A549 (cell line): ENCODE data around the gene RAB39B.

Experiments used
- JUNB ChIP-seq: fragments of >200 bp; sonication (Bioruptor Twin); formaldehyde crosslinking; IDR thresholded peaks from 2 replicates; pipeline ENCODE4 v1.6.1; 2016
- NR3C1 ChIP-seq: fragments of >200 bp; sonication (Bioruptor Twin); formaldehyde crosslinking; IDR thresholded peaks from 3 replicates; pipeline ENCODE4 v1.6.1; 2017
- TF ChIP-seq, protein P1 (sequence below): fragments of >200 bp; sonication (Bioruptor Twin); formaldehyde crosslinking; IDR thresholded peaks from 3 replicates; pipeline ENCODE4 v1.5.1; 2016
- TF ChIP-seq, protein P2 (sequence below): fragments of >200 bp; sonication (Bioruptor Twin); formaldehyde crosslinking; IDR thresholded peaks from 3 replicates; pipeline ENCODE4 v1.6.1; 2016

DNA sequence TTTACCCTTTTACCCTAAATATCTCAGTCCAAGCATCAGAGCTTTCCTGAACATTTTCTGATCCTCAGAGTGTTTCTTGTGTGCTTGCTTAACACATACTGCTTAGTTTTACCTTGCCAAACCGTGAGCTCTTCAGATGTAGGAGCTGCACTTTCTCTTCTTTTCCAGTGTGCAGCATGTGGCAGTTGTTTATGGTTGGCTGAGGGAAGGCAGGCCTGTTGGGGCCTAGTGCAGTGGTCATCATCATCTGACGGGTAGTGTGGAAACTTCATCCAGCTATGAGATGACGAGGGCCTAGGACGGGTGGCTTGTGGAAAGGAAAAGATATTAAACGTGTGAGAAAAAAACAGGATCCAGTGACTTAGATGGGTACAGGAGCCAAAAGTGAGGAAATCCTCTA is 26.6 kb downstream of the RAB39B start:
- TF ChIP-seq, protein P1, sequence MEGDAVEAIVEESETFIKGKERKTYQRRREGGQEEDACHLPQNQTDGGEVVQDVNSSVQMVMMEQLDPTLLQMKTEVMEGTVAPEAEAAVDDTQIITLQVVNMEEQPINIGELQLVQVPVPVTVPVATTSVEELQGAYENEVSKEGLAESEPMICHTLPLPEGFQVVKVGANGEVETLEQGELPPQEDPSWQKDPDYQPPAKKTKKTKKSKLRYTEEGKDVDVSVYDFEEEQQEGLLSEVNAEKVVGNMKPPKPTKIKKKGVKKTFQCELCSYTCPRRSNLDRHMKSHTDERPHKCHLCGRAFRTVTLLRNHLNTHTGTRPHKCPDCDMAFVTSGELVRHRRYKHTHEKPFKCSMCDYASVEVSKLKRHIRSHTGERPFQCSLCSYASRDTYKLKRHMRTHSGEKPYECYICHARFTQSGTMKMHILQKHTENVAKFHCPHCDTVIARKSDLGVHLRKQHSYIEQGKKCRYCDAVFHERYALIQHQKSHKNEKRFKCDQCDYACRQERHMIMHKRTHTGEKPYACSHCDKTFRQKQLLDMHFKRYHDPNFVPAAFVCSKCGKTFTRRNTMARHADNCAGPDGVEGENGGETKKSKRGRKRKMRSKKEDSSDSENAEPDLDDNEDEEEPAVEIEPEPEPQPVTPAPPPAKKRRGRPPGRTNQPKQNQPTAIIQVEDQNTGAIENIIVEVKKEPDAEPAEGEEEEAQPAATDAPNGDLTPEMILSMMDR = no peak
- TF ChIP-seq, protein P2, sequence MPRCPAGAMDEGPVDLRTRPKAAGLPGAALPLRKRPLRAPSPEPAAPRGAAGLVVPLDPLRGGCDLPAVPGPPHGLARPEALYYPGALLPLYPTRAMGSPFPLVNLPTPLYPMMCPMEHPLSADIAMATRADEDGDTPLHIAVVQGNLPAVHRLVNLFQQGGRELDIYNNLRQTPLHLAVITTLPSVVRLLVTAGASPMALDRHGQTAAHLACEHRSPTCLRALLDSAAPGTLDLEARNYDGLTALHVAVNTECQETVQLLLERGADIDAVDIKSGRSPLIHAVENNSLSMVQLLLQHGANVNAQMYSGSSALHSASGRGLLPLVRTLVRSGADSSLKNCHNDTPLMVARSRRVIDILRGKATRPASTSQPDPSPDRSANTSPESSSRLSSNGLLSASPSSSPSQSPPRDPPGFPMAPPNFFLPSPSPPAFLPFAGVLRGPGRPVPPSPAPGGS = no peak
- no peak for TF ChIP-seq NR3C1
- no peak for TF ChIP-seq JUNB
